HL-60 (cell line): ENCODE data around the gene MYEF2.

Experiments
- DNase-seq, 2 experiments: peaks; one replicate each; pipeline ENCODE4 v3.0.0-alpha.2; 2010 to 2020; ENCODE audit warnings: low read depth in 1 of 2, low spot score in 1 of 2
- H3K27ac ChIP-seq: fragments of 250-450 bp; sonication (Bioruptor Pico); replicated peaks from 2 replicates; pipeline ENCODE4 v1.5.1; 2020; ENCODE audit warnings: mild to moderate bottlenecking, moderate library complexity
- H3K27me3 ChIP-seq: fragments of 250-450 bp; sonication (Bioruptor Pico); 2 replicates; pipeline ENCODE4 v1.5.1; 2021; ENCODE audit warnings: mild to moderate bottlenecking, moderate library complexity; ENCODE audit not compliant: insufficient read depth, poor library complexity, severe bottlenecking
- H3K4me3 ChIP-seq: replicated peaks from 2 replicates; pipeline ENCODE4 v1.5.1; 2011; ENCODE audit warnings: mild to moderate bottlenecking, control low read depth, low read length; ENCODE audit not compliant: insufficient read depth
- CTCF ChIP-seq: IDR thresholded peaks from one replicate; pipeline ENCODE4 v1.5.1; 2011; ENCODE audit warnings: low read length, control low read depth, inconsistent platforms; ENCODE audit not compliant: insufficient read depth
- GABPA ChIP-seq: IDR thresholded peaks from 2 replicates; pipeline ENCODE4 v1.6.1; 2012; ENCODE audit warnings: low read depth
- POLR2AphosphoS5 ChIP-seq: IDR thresholded peaks from 2 replicates; pipeline ENCODE4 v1.6.1; 2012; ENCODE audit warnings: low read depth
- REST ChIP-seq: IDR thresholded peaks from 2 replicates; pipeline ENCODE4 v1.6.1; 2012; ENCODE audit warnings: low read depth; ENCODE audit not compliant: insufficient replicate concordance
- SPI1 ChIP-seq: IDR thresholded peaks from 2 replicates; pipeline ENCODE4 v1.6.1; 2012; ENCODE audit warnings: low read depth, mild to moderate bottlenecking, borderline replicate concordance

The MYEF2 gene

GRCh38 chr15:48102167-48102566 lies 75.9 kb downstream of the MYEF2 start:
- TF ChIP-seq POLR2AphosphoS5 (no peak), CTCF (no peak), GABPA (no peak)
- DNase-seq, result no peak
- H3K4me3 ChIP-seq, result no peak overlapping the region
- no peak overlapping the region for H3K27ac ChIP-seq
- H3K27me3 ChIP-seq, result peaks cover 2% of the 10 kb centered on the region

DNA sequence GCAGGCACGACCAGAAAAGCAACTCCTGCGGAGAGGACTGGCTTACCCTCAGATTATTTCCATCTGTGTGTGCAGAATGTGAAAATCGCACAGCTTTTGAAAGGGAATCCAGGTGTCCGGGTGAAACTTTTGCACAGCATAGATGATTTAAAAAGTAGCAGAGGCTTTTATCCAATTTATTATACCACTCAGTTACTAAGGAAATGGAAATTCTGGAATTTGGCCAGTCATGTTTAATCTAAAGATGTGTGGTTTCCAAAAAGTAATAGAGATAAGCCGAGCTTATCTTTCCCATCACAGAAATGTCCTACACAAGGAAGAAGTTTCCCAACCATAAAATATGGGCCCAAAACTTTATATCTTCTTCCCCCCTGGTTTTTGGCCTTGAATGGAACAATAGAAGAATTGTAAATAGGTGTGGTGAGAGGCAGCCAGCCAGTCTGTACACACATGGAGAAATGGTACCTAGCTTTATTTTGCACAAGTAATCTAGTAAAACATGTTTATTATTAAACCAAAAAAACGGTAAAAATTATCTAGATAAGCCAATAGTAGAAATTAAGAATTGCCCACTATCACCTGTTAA lies 76.6 kb downstream of the MYEF2 start:
- TF ChIP-seq GABPA (no peak), CTCF (no peak), POLR2AphosphoS5 (no peak), SPI1 (no peak), REST (no peak)
- no peak for DNase-seq
- Histone ChIP-seq H3K4me3 (no peak overlapping the region), H3K27ac (no peak overlapping the region), H3K27me3 (peaks cover 2% of the 10 kb centered on the region)

DNA sequence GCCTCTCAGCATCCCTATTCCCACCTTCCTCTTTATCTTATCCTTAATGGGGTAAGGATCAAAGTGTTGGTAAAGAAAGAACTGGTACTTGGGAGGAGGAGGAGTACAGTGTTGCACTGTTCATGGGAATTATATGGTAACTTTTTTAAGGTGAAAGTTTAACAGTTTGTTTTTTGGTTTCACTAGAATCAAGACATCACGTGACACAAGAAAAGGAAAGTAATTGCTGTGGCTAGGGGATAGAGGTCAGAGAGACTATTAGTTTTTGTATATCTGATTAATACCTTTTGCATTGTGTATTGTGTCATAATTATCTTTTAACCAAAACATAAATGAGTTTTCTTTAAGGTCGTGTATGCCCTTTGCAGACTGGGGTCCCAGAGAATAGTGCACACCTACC lies 80.8 kb downstream of the MYEF2 start:
- H3K27ac ChIP-seq, result no peak overlapping the region
- peaks cover 2% of the 10 kb centered on the region for H3K27me3 ChIP-seq
- no peak for TF ChIP-seq SPI1
- no peak for TF ChIP-seq REST
- no peak for TF ChIP-seq POLR2AphosphoS5
- TF ChIP-seq CTCF, result no peak
- no peak for TF ChIP-seq GABPA
- DNase-seq, result no peak
- H3K4me3 ChIP-seq, result no peak overlapping the region

GRCh38 chr15:48096813-48097212 lies 81.3 kb downstream of the MYEF2 start:
- no peak for DNase-seq
- Histone ChIP-seq H3K27me3 (peaks cover 2% of the 10 kb centered on the region), H3K4me3 (no peak overlapping the region), H3K27ac (no peak overlapping the region)
- TF ChIP-seq REST, result no peak
- no peak for TF ChIP-seq POLR2AphosphoS5
- TF ChIP-seq SPI1, result no peak
- TF ChIP-seq GABPA, result no peak
- TF ChIP-seq CTCF, result no peak
